ENCODE measurements around the gene DDIT4L. TPM values are rescaled to one million over a fixed set of nuclear protein-coding genes. Genes with fewer than 3 reads are reported as not detected.

The DDIT4L gene
- total and polyA plus RNA-seq, 2 donors (not counting 1 experiment from before 2014, with no cell fraction given), result not detected

DNA sequence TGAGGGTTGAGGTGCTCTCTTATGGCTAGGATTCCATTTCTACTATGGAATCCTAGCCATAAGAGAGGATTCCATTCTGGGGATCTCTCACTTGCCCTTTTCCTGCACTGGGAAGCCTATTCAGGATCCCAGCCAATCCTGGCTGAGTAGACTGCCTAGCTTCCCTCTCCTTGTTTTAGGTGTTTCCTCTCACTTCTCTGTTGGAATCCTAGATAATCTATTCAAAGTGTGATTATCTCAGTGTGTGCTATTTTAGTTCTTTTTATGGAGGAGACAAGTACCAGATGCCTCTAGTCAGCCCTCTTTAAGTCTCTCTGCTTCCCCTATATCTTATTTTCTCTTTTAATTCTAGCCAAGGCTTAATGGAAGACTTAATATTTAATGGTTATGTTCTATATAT lies 34.5 kb upstream of the DDIT4L start:
- peaks cover 10% of the 10 kb centered on the region for H3K27me3 Mint-ChIP-seq
- no peak overlapping the region for H3K27ac Mint-ChIP-seq
- H3K9ac ChIP-seq (ENCODE audit: low read length), result no peak overlapping the region
- no peak overlapping the region for H3K4me3 Mint-ChIP-seq
- CTCF ChIA-PET, result no interaction called here
- peaks cover 8% of the 10 kb centered on the region for H3K9me3 Mint-ChIP-seq (ENCODE audit: insufficient read depth)
- no peak for ATAC-seq (ENCODE audit: low read depth)
- no peaks in the 10 kb centered on the region for H3K27me3 ChIP-seq (replicated peaks in 1 of 4; ENCODE audit: control extremely low read depth in 1 of 4, control insufficient read depth in 3 of 4, insufficient read depth in 4 of 4, low read length in 3 of 4)
- H2AFZ ChIP-seq (ENCODE audit: insufficient read depth, low read depth, low read length, poor library complexity, severe bottlenecking), result no peak overlapping the region
- H3K4me2 ChIP-seq (replicated peaks; ENCODE audit: low read depth, low read length, poor library complexity, severe bottlenecking), result no peak overlapping the region
- H3K36me3 ChIP-seq (replicated peaks in 1 of 2; ENCODE audit: control extremely low read depth in 1 of 2, control insufficient read depth in 1 of 2, extremely low read depth in 1 of 2, insufficient read depth in 2 of 2, low read length in 1 of 2), result no peaks in the 10 kb centered on the region
- no peak for TF ChIP-seq EZH2 (IDR thresholded peaks at IDR 0.05; ENCODE audit: borderline replicate concordance, insufficient read depth, low read depth, low read length, poor library complexity, severe bottlenecking)
- TF ChIP-seq, protein P1, sequence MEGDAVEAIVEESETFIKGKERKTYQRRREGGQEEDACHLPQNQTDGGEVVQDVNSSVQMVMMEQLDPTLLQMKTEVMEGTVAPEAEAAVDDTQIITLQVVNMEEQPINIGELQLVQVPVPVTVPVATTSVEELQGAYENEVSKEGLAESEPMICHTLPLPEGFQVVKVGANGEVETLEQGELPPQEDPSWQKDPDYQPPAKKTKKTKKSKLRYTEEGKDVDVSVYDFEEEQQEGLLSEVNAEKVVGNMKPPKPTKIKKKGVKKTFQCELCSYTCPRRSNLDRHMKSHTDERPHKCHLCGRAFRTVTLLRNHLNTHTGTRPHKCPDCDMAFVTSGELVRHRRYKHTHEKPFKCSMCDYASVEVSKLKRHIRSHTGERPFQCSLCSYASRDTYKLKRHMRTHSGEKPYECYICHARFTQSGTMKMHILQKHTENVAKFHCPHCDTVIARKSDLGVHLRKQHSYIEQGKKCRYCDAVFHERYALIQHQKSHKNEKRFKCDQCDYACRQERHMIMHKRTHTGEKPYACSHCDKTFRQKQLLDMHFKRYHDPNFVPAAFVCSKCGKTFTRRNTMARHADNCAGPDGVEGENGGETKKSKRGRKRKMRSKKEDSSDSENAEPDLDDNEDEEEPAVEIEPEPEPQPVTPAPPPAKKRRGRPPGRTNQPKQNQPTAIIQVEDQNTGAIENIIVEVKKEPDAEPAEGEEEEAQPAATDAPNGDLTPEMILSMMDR (IDR thresholded peaks at IDR 0.05), result no peak
- intact Hi-C loops (cut with micrococcal nuclease), result no loop called here
- peaks cover 0 to 25% (median 22%) of the 10 kb centered on the region in 3 donors for H3K9me3 ChIP-seq (ENCODE audit: control extremely low read depth in 1 of 3, control insufficient read depth in 2 of 3, insufficient read depth in 1 of 3, low read length in 2 of 3)
- POLR2A ChIA-PET, result no interaction called here
- H3K27ac ChIP-seq (ENCODE audit: low read length in 2 of 2), result no peak overlapping the region
- H3K4me1 Mint-ChIP-seq, result no peaks in the 10 kb centered on the region
- H3K79me2 ChIP-seq (ENCODE audit: control insufficient read depth, insufficient read depth, low read length), result no peaks in the 10 kb centered on the region
- H4K20me1 ChIP-seq (ENCODE audit: control insufficient read depth, insufficient read depth, low read length, poor library complexity, severe bottlenecking), result no peaks in the 10 kb centered on the region
- no peaks in the 10 kb centered on the region for H3K4me1 ChIP-seq (ENCODE audit: control insufficient read depth in 2 of 2, insufficient read depth in 2 of 2, low read length in 2 of 2)
- DNase-seq, result no peak
- H3K4me3 ChIP-seq (ENCODE audit: control extremely low read depth in 1 of 5, extremely low read depth in 1 of 5, insufficient read depth in 1 of 5, low read depth in 2 of 5, low read length in 4 of 5), result no peak overlapping the region

DNA sequence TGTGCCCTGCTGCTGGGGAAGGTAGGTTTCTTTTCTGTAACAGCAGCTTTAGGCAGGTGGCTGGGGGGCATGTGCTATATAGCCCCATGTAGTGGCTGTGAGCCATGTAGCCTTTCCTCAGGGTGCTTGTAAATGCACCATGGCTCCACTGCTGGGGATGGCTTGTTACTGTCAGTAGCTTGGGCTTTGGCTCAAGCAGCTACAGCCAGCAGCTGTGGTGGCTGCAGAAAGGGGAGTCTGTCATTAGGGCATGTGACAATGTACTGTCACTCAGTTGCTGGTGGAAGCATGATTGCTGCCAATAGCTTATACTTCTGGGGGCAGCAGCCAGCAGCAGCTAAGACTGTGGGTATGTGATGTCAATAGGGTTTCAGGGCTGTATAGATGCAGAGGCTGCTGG lies 33.9 kb upstream of the DDIT4L start:
- POLR2A ChIA-PET, result no interaction called here
- H2AFZ ChIP-seq (ENCODE audit: insufficient read depth, low read depth, low read length, poor library complexity, severe bottlenecking), result no peak overlapping the region
- no peak overlapping the region for H3K27ac ChIP-seq (ENCODE audit: low read length in 2 of 2)
- DNase-seq (no peak), ATAC-seq (ENCODE audit: low read depth) (no peak)
- no peak overlapping the region for H3K9ac ChIP-seq (ENCODE audit: low read length)
- H3K9me3 Mint-ChIP-seq (ENCODE audit: insufficient read depth), result peaks cover 6% of the 10 kb centered on the region
- H3K79me2 ChIP-seq (ENCODE audit: control insufficient read depth, insufficient read depth, low read length), result no peaks in the 10 kb centered on the region
- no peaks in the 10 kb centered on the region for H3K4me1 ChIP-seq (ENCODE audit: control insufficient read depth in 2 of 2, insufficient read depth in 2 of 2, low read length in 2 of 2)
- peaks cover 10% of the 10 kb centered on the region for H3K27me3 Mint-ChIP-seq
- H3K4me2 ChIP-seq (replicated peaks; ENCODE audit: low read depth, low read length, poor library complexity, severe bottlenecking), result no peak overlapping the region
- no peak overlapping the region for H3K4me3 ChIP-seq (ENCODE audit: control extremely low read depth in 1 of 5, extremely low read depth in 1 of 5, insufficient read depth in 1 of 5, low read depth in 2 of 5, low read length in 4 of 5)
- intact Hi-C loops (cut with micrococcal nuclease), result no loop called here
- no peak for TF ChIP-seq EZH2 (IDR thresholded peaks at IDR 0.05; ENCODE audit: borderline replicate concordance, insufficient read depth, low read depth, low read length, poor library complexity, severe bottlenecking)
- TF ChIP-seq, protein P1 (IDR thresholded peaks at IDR 0.05), result no peak
- H3K4me1 Mint-ChIP-seq, result no peaks in the 10 kb centered on the region
- CTCF ChIA-PET, result no interaction called here
- no peak overlapping the region for H3K4me3 Mint-ChIP-seq
- H3K9me3 ChIP-seq (ENCODE audit: control extremely low read depth in 1 of 3, control insufficient read depth in 2 of 3, insufficient read depth in 1 of 3, low read length in 2 of 3), result peaks cover 0 to 25% (median 20%) of the 10 kb centered on the region in 3 donors
- H3K27me3 ChIP-seq (replicated peaks in 1 of 4; ENCODE audit: control extremely low read depth in 1 of 4, control insufficient read depth in 3 of 4, insufficient read depth in 4 of 4, low read length in 3 of 4), result no peaks in the 10 kb centered on the region
- no peaks in the 10 kb centered on the region for H4K20me1 ChIP-seq (ENCODE audit: control insufficient read depth, insufficient read depth, low read length, poor library complexity, severe bottlenecking)
- no peaks in the 10 kb centered on the region for H3K36me3 ChIP-seq (replicated peaks in 1 of 2; ENCODE audit: control extremely low read depth in 1 of 2, control insufficient read depth in 1 of 2, extremely low read depth in 1 of 2, insufficient read depth in 2 of 2, low read length in 1 of 2)
- H3K27ac Mint-ChIP-seq, result no peak overlapping the region

All from B cell (primary cell).